HCT116 (cell line): ENCODE data around the gene MTUS2. TPM values are rescaled to one million over a fixed set of nuclear protein-coding genes. Genes with fewer than 3 reads are reported as not detected.
"Not testable (repeated sequence)": the region's sequence is repeated elsewhere in the genome, so short reads cannot be mapped to it uniquely, and the experiment has no call there.

Source experiments
- ATAC-seq: fragments of 200-7000 bp; cut with Tn5 transposase; 2 replicates; pipeline ENCODE4 v1.9.1; 2020; ENCODE audit warnings: mild to moderate bottlenecking, moderate library complexity
- BruUV-seq: library from RNA; stranded (reverse); fragments of 400-500 nt; replicated peaks from 2 replicates; lab custom pipeline; 2021; lab: Mats Ljungman, UMichigan
- CTCF ChIA-PET: fragments of 300-600 bp; sonication (Branson Sonifier 250); formaldehyde crosslinking; loops from one replicate; lab custom pipeline; 2021; ENCODE audit warnings: antibody characterized with exemption; lab: Charles Lee
- POLR2A ChIA-PET: fragments of 300-600, 350-600 bp; sonication (Branson Sonifier 250); formaldehyde crosslinking; loops from one replicate; lab custom pipeline; 2021; ENCODE audit warnings: antibody characterized with exemption; lab: Charles Lee
- RAD21 ChIA-PET, 2 experiments: fragments of 300-600 bp; sonication (Branson Sonifier 250); formaldehyde crosslinking; loops; one replicate each; lab custom pipeline; 2023; ENCODE audit warnings: low total read pairs in 2 of 2; ENCODE audit not compliant: uncharacterized antibody in 2 of 2, unreplicated experiment in 2 of 2, low non-redundant PET in 1 of 2; lab: Charles Lee
- DNase-seq: peaks from one replicate; pipeline ENCODE4 v3.0.0-alpha.2; 2010; ENCODE audit warnings: low read depth, low spot score
- H2AFZ ChIP-seq: fragments of 200-600 bp; shearing (Covaris generic), sonication (generic); 2 replicates; pipeline ENCODE4 v1.6.1; 2017; ENCODE audit warnings: low read depth, mixed run types, mixed read lengths, antibody characterized with exemption, low read length; ENCODE audit not compliant: poor library complexity, severe bottlenecking
- H3K27ac ChIP-seq: 2 replicates; pipeline ENCODE4 v1.5.1; 2012; ENCODE audit warnings: low read depth, low read length
- H3K27me3 ChIP-seq: fragments of 200-600 bp; sonication (generic); 2 replicates; pipeline ENCODE4 v1.6.1; 2016; ENCODE audit warnings: mixed run types, low read length, mixed read lengths; ENCODE audit not compliant: insufficient read depth
- H3K36me3 ChIP-seq, 2 experiments: fragments of 200-500 bp in 1 of 2; fragments of 200-600 bp in 1 of 2; sonication (Bioruptor generic) in 1 of 2; sonication (generic) in 1 of 2; 2 replicates each; pipeline versions ENCODE4 v1.5.1 to v1.6.1; 2014 to 2016; ENCODE audit warnings: low read length in 2 of 2, inconsistent platforms in 1 of 2, mixed read lengths in 1 of 2, mixed run types in 1 of 2; ENCODE audit not compliant: insufficient read depth in 2 of 2, control insufficient read depth in 1 of 2
- H3K4me1 ChIP-seq, 2 experiments: fragments of 200-600 bp in 1 of 2; sonication (generic) in 1 of 2; 2 replicates each; pipeline versions ENCODE4 v1.5.1 to v1.6.1; 2012 to 2017; ENCODE audit warnings: low read length in 2 of 2, inconsistent platforms in 1 of 2, mild to moderate bottlenecking in 1 of 2, mixed read lengths in 1 of 2, mixed run types in 1 of 2, moderate library complexity in 1 of 2; ENCODE audit not compliant: insufficient read depth in 2 of 2, control insufficient read depth in 1 of 2
- H3K4me2 ChIP-seq: fragments of 200-600 bp; sonication (generic); 2 replicates; pipeline ENCODE4 v1.6.1; 2017; ENCODE audit warnings: mixed run types, low read length, mixed read lengths
- H3K4me3 ChIP-seq, 2 experiments: fragments of 200-600 bp in 1 of 2; sonication (generic) in 1 of 2; replicated peaks in 1 of 2; 2 replicates each; pipeline ENCODE4 v1.5.1; 2011 to 2016; ENCODE audit warnings: low read length in 2 of 2, control low read depth in 1 of 2, low read depth in 1 of 2, mild to moderate bottlenecking in 1 of 2, mixed read lengths in 1 of 2, mixed run types in 1 of 2
- H3K79me2 ChIP-seq: fragments of 200-600 bp; sonication (generic); 2 replicates; pipeline ENCODE4 v1.6.1; 2017; ENCODE audit warnings: mild to moderate bottlenecking, mixed run types, low read length, moderate library complexity, mixed read lengths; ENCODE audit not compliant: insufficient read depth
- H3K9ac ChIP-seq: fragments of 200-600 bp; sonication (generic); 2 replicates; pipeline ENCODE4 v1.6.1; 2016; ENCODE audit warnings: low read length, mixed read lengths
- H3K9me2 ChIP-seq: fragments of 200-600 bp; sonication (generic), shearing (Covaris generic); 2 replicates; pipeline ENCODE4 v1.6.1; 2017; ENCODE audit warnings: mixed run types, mild to moderate bottlenecking, moderate library complexity; ENCODE audit not compliant: insufficient read depth
- H3K9me3 ChIP-seq, 2 experiments: fragments of 200-500 bp in 1 of 2; fragments of 200-600 bp in 1 of 2; sonication (Bioruptor generic) in 1 of 2; sonication (generic) in 1 of 2; 2 replicates each; pipeline ENCODE4 v1.6.1; 2014 to 2017; ENCODE audit warnings: low read length in 2 of 2, mixed read lengths in 2 of 2, inconsistent platforms in 1 of 2, low read depth in 1 of 2, mild to moderate bottlenecking in 1 of 2, mixed run types in 1 of 2, moderate library complexity in 1 of 2; ENCODE audit not compliant: control insufficient read depth in 1 of 2, insufficient read depth in 1 of 2
- H4K20me1 ChIP-seq: fragments of 200-600 bp; sonication (generic), shearing (Covaris generic); 2 replicates; pipeline ENCODE4 v1.6.1; 2017; ENCODE audit warnings: mixed run types, mild to moderate bottlenecking, moderate library complexity; ENCODE audit not compliant: insufficient read depth
- CBX3 ChIP-seq: IDR thresholded peaks from 2 replicates; pipeline ENCODE4 v1.6.1; 2012; ENCODE audit warnings: low read depth
- CEBPB ChIP-seq: IDR thresholded peaks from 2 replicates; pipeline ENCODE4 v1.6.1; 2012; ENCODE audit warnings: low read depth
- EGR1 ChIP-seq: IDR thresholded peaks from 2 replicates; pipeline ENCODE4 v1.6.1; 2012; ENCODE audit warnings: low read depth
- ELF1 ChIP-seq: IDR thresholded peaks from 2 replicates; pipeline ENCODE4 v1.6.1; 2012; ENCODE audit warnings: low read depth, borderline replicate concordance
- EZH2 ChIP-seq: fragments of 200-600 bp; sonication (generic); IDR thresholded peaks from 2 replicates; pipeline ENCODE4 v1.6.1; 2017; ENCODE audit warnings: antibody characterized with exemption, mixed run types
- EZH2phosphoT487 ChIP-seq: fragments of 200-600 bp; IDR thresholded peaks from 2 replicates; pipeline ENCODE4 v1.6.1; 2018; ENCODE audit warnings: antibody characterized with exemption, borderline replicate concordance
- FOSL1 ChIP-seq: IDR thresholded peaks from 2 replicates; pipeline ENCODE4 v1.6.1; 2012; ENCODE audit warnings: low read depth
- JUND ChIP-seq: IDR thresholded peaks from 2 replicates; pipeline ENCODE4 v1.6.1; 2012
- POLR2A ChIP-seq: IDR thresholded peaks from 2 replicates; pipeline ENCODE4 v1.7.0; 2011; ENCODE audit warnings: borderline replicate concordance; ENCODE audit not compliant: insufficient read depth, insufficient read length; ENCODE audit errors: extremely low read depth
- POLR2AphosphoS5 ChIP-seq: IDR thresholded peaks from 2 replicates; pipeline ENCODE4 v1.6.1; 2011; ENCODE audit warnings: mild to moderate bottlenecking, low read depth, low read length, moderate library complexity
- SP1 ChIP-seq: IDR thresholded peaks from 2 replicates; pipeline ENCODE4 v1.6.1; 2012; ENCODE audit warnings: low read depth
- TCF7L2 ChIP-seq: IDR thresholded peaks from 2 replicates; pipeline ENCODE4 v1.7.0; 2011; ENCODE audit warnings: borderline replicate concordance, inconsistent platforms; ENCODE audit not compliant: insufficient read depth, insufficient read length; ENCODE audit errors: extremely low read depth
- YY1 ChIP-seq: IDR thresholded peaks from 2 replicates; pipeline ENCODE4 v1.6.1; 2011; ENCODE audit warnings: low read length, low read depth, moderate library complexity, mild to moderate bottlenecking; ENCODE audit not compliant: insufficient replicate concordance; ENCODE audit errors: extremely low read depth
- ZFX ChIP-seq: fragments of 450-650 bp; IDR thresholded peaks from 2 replicates; pipeline ENCODE4 v1.6.1; 2017
- ZNF274 ChIP-seq: fragments of 200-500 bp; sonication (Bioruptor generic); IDR thresholded peaks from 2 replicates; pipeline ENCODE4 v1.6.1; 2014; ENCODE audit warnings: mild to moderate bottlenecking, low read depth, low read length, inconsistent platforms
- intact Hi-C: fragments of 100-400 bp; cut with micrococcal nuclease; formaldehyde crosslinking; loops from 2 replicates; pipeline ENCODE4 v1.10.0; 2022
- total RNA-seq: library from RNA; stranded (reverse); gene quantifications from one replicate; pipeline ENCODE4 v1.2.1, GENCODE V29; 2021; ENCODE audit not compliant: unreplicated experiment
- TF ChIP-seq, protein P1 (sequence below): IDR thresholded peaks from 2 replicates; pipeline ENCODE4 v1.6.1; 2012
- TF ChIP-seq, protein P2 (sequence below): IDR thresholded peaks from 2 replicates; pipeline ENCODE4 v1.6.1; 2011; ENCODE audit warnings: mild to moderate bottlenecking, low read length, moderate library complexity; ENCODE audit not compliant: insufficient replicate concordance; ENCODE audit errors: extremely low read depth
- TF ChIP-seq, protein P3 (sequence below): IDR thresholded peaks from 2 replicates; pipeline ENCODE4 v1.6.1; 2012
- TF ChIP-seq, protein P4 (sequence below): IDR thresholded peaks from 2 replicates; pipeline ENCODE4 v1.6.1; 2012; ENCODE audit warnings: low read depth

The MTUS2 gene
- total RNA-seq, 1 experiment from 2014 or later = 0.02 TPM

DNA sequence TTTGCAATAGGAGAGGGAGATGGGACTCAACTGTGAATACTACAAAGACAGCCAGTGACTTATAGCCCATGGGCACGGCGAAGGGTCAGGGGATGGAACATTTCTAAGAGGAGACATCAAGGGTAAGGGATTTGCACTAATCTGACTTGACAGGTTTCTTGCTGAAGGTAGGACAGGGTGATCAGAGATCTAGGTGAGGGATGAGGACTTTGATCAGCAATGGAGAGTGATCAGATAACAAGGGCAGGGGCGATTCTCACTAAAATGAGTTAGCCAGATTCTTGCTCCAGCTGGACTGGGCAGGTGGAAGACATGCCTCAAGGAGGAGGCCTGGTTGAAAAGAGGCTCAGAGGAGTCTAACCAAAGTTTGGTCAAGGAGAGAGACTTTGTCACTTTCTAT, 566.1 kb downstream of the MTUS2 start:
- no peak overlapping the region for H3K4me3 ChIP-seq
- ATAC-seq (no peak), DNase-seq (no peak)
- no peak overlapping the region for H3K27ac ChIP-seq
- intact Hi-C loops = no loop called here
- no peaks in the 10 kb centered on the region for H3K9me3 ChIP-seq
- no peaks in the 10 kb centered on the region for H3K4me1 ChIP-seq
- no peaks in the 10 kb centered on the region for H4K20me1 ChIP-seq
- no peak overlapping the region for H3K4me2 ChIP-seq
- no peak for TF ChIP-seq ELF1
- no peak for TF ChIP-seq POLR2AphosphoS5
- TF ChIP-seq POLR2A = no peak
- TF ChIP-seq YY1 = no peak
- no peak for TF ChIP-seq ZNF274
- TF ChIP-seq, protein P1, sequence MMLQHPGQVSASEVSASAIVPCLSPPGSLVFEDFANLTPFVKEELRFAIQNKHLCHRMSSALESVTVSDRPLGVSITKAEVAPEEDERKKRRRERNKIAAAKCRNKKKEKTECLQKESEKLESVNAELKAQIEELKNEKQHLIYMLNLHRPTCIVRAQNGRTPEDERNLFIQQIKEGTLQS = no peak
- TF ChIP-seq, protein P2, sequence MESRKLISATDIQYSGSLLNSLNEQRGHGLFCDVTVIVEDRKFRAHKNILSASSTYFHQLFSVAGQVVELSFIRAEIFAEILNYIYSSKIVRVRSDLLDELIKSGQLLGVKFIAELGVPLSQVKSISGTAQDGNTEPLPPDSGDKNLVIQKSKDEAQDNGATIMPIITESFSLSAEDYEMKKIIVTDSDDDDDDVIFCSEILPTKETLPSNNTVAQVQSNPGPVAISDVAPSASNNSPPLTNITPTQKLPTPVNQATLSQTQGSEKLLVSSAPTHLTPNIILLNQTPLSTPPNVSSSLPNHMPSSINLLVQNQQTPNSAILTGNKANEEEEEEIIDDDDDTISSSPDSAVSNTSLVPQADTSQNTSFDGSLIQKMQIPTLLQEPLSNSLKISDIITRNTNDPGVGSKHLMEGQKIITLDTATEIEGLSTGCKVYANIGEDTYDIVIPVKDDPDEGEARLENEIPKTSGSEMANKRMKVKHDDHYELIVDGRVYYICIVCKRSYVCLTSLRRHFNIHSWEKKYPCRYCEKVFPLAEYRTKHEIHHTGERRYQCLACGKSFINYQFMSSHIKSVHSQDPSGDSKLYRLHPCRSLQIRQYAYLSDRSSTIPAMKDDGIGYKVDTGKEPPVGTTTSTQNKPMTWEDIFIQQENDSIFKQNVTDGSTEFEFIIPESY = no peak
- no peak for TF ChIP-seq FOSL1
- TF ChIP-seq, protein P3, sequence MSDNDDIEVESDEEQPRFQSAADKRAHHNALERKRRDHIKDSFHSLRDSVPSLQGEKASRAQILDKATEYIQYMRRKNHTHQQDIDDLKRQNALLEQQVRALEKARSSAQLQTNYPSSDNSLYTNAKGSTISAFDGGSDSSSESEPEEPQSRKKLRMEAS = no peak
- no peak for TF ChIP-seq CBX3
- TF ChIP-seq SP1 = no peak
- no peak for TF ChIP-seq EGR1
- TF ChIP-seq, protein P4, sequence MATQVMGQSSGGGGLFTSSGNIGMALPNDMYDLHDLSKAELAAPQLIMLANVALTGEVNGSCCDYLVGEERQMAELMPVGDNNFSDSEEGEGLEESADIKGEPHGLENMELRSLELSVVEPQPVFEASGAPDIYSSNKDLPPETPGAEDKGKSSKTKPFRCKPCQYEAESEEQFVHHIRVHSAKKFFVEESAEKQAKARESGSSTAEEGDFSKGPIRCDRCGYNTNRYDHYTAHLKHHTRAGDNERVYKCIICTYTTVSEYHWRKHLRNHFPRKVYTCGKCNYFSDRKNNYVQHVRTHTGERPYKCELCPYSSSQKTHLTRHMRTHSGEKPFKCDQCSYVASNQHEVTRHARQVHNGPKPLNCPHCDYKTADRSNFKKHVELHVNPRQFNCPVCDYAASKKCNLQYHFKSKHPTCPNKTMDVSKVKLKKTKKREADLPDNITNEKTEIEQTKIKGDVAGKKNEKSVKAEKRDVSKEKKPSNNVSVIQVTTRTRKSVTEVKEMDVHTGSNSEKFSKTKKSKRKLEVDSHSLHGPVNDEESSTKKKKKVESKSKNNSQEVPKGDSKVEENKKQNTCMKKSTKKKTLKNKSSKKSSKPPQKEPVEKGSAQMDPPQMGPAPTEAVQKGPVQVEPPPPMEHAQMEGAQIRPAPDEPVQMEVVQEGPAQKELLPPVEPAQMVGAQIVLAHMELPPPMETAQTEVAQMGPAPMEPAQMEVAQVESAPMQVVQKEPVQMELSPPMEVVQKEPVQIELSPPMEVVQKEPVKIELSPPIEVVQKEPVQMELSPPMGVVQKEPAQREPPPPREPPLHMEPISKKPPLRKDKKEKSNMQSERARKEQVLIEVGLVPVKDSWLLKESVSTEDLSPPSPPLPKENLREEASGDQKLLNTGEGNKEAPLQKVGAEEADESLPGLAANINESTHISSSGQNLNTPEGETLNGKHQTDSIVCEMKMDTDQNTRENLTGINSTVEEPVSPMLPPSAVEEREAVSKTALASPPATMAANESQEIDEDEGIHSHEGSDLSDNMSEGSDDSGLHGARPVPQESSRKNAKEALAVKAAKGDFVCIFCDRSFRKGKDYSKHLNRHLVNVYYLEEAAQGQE = no peak
- TF ChIP-seq EZH2phosphoT487 = no peak
- TF ChIP-seq JUND = no peak
- TF ChIP-seq ZFX = no peak
- TF ChIP-seq CEBPB = no peak
- no peak for TF ChIP-seq TCF7L2
- no peak for TF ChIP-seq EZH2
- BruUV-seq = no TSS peak
- no peaks in the 10 kb centered on the region for H3K79me2 ChIP-seq
- no peaks in the 10 kb centered on the region for H3K27me3 ChIP-seq
- ChIA-PET CTCF (no interaction called here), POLR2A (no interaction called here), RAD21 (no interaction called here)
- H2AFZ ChIP-seq = no peak overlapping the region
- no peaks in the 10 kb centered on the region for H3K9me2 ChIP-seq
- H3K9ac ChIP-seq = no peak overlapping the region
- no peaks in the 10 kb centered on the region for H3K36me3 ChIP-seq

DNA sequence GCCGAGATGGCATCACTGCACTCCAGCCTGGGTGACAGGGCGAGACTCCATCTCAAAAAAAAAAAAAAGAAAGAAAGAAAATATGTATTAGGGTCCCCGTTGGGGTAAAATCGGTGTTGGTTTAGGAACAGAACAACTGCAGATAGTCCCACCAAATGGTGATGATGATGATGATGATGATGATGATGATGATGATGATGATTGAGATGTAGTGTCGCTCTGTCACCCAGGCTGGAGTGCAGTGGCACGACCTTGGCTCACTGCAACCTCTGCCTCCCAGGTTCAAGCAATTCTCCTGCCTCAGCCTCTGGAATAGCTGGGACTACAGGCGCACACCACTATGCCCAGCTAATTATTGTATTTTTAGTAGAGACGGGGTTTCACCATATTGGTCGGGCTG, 570.5 kb downstream of the MTUS2 start:
- H3K4me3 ChIP-seq, H3K27ac ChIP-seq, DNase-seq, H3K79me2 ChIP-seq, BruUV-seq, ATAC-seq, H3K9ac ChIP-seq, POLR2A ChIA-PET, H4K20me1 ChIP-seq, H3K4me1 ChIP-seq, CTCF ChIA-PET, intact Hi-C loops, H3K9me3 ChIP-seq, RAD21 ChIA-PET, H3K4me2 ChIP-seq, H2AFZ ChIP-seq, H3K36me3 ChIP-seq, H3K9me2 ChIP-seq: not testable (repeated sequence)
- H3K27me3 ChIP-seq = peaks cover 31% of the 10 kb centered on the region
